Measurements from ENCODE around the gene OPTC.
"Not testable (repeated sequence)": the region's sequence is repeated elsewhere in the genome, so short reads cannot be mapped to it uniquely, and the experiment has no call there.

The OPTC gene

GRCh38 chr1:203463469-203464062 lies 30.4 kb upstream of the OPTC start:
- TF ChIP-seq, protein P1, sequence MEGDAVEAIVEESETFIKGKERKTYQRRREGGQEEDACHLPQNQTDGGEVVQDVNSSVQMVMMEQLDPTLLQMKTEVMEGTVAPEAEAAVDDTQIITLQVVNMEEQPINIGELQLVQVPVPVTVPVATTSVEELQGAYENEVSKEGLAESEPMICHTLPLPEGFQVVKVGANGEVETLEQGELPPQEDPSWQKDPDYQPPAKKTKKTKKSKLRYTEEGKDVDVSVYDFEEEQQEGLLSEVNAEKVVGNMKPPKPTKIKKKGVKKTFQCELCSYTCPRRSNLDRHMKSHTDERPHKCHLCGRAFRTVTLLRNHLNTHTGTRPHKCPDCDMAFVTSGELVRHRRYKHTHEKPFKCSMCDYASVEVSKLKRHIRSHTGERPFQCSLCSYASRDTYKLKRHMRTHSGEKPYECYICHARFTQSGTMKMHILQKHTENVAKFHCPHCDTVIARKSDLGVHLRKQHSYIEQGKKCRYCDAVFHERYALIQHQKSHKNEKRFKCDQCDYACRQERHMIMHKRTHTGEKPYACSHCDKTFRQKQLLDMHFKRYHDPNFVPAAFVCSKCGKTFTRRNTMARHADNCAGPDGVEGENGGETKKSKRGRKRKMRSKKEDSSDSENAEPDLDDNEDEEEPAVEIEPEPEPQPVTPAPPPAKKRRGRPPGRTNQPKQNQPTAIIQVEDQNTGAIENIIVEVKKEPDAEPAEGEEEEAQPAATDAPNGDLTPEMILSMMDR (IDR thresholded peaks at IDR 0.05), result no peak
- no peaks in the 10 kb centered on the region for H3K4me1 ChIP-seq
- H3K27me3 ChIP-seq (ENCODE audit: control insufficient read depth, insufficient read depth, low read length), result no peaks in the 10 kb centered on the region
- H3K27ac ChIP-seq, result no peak overlapping the region
- H3K9ac ChIP-seq, result no peak overlapping the region
- no peaks in the 10 kb centered on the region for H3K36me3 ChIP-seq (ENCODE audit: control insufficient read depth, insufficient read depth, low read length)
- no peaks in the 10 kb centered on the region for H3K79me2 ChIP-seq
- H3K4me3 ChIP-seq (ENCODE audit: low read depth, low read length), result no peak overlapping the region
- no peak overlapping the region for H3K4me2 ChIP-seq (ENCODE audit: low read length)
- no peak overlapping the region for H2AFZ ChIP-seq
- H3K9me3 ChIP-seq (ENCODE audit: control insufficient read depth, low read length), result no peaks in the 10 kb centered on the region

GRCh38 chr1:203464226-203464625 lies 29.7 kb upstream of the OPTC start:
- no peaks in the 10 kb centered on the region for H3K36me3 ChIP-seq (ENCODE audit: control insufficient read depth, insufficient read depth, low read length)
- TF ChIP-seq, protein P1 (IDR thresholded peaks at IDR 0.05), result no peak
- H3K4me2 ChIP-seq (ENCODE audit: low read length), result no peak overlapping the region
- no peaks in the 10 kb centered on the region for H3K27me3 ChIP-seq (ENCODE audit: control insufficient read depth, insufficient read depth, low read length)
- no peaks in the 10 kb centered on the region for H3K4me1 ChIP-seq
- no peak overlapping the region for H2AFZ ChIP-seq
- H3K27ac ChIP-seq, result no peak overlapping the region
- H3K4me3 ChIP-seq (ENCODE audit: low read depth, low read length), result no peak overlapping the region
- no peak overlapping the region for H3K9ac ChIP-seq
- H3K9me3 ChIP-seq (ENCODE audit: control insufficient read depth, low read length), result no peaks in the 10 kb centered on the region
- H3K79me2 ChIP-seq, result no peaks in the 10 kb centered on the region

GRCh38 chr1:203464743-203465142 lies 29.2 kb upstream of the OPTC start:
- H3K9ac ChIP-seq, result no peak overlapping the region
- no peak overlapping the region for H3K4me3 ChIP-seq (ENCODE audit: low read depth, low read length)
- no peak overlapping the region for H2AFZ ChIP-seq
- no peaks in the 10 kb centered on the region for H3K36me3 ChIP-seq (ENCODE audit: control insufficient read depth, insufficient read depth, low read length)
- H3K4me2 ChIP-seq (ENCODE audit: low read length), result no peak overlapping the region
- H3K9me3 ChIP-seq (ENCODE audit: control insufficient read depth, low read length), result no peaks in the 10 kb centered on the region
- no peaks in the 10 kb centered on the region for H3K27me3 ChIP-seq (ENCODE audit: control insufficient read depth, insufficient read depth, low read length)
- H3K79me2 ChIP-seq, result no peaks in the 10 kb centered on the region
- H3K4me1 ChIP-seq, result no peaks in the 10 kb centered on the region
- H3K27ac ChIP-seq, result no peak overlapping the region
- TF ChIP-seq, protein P1 (IDR thresholded peaks at IDR 0.05), result no peak

DNA sequence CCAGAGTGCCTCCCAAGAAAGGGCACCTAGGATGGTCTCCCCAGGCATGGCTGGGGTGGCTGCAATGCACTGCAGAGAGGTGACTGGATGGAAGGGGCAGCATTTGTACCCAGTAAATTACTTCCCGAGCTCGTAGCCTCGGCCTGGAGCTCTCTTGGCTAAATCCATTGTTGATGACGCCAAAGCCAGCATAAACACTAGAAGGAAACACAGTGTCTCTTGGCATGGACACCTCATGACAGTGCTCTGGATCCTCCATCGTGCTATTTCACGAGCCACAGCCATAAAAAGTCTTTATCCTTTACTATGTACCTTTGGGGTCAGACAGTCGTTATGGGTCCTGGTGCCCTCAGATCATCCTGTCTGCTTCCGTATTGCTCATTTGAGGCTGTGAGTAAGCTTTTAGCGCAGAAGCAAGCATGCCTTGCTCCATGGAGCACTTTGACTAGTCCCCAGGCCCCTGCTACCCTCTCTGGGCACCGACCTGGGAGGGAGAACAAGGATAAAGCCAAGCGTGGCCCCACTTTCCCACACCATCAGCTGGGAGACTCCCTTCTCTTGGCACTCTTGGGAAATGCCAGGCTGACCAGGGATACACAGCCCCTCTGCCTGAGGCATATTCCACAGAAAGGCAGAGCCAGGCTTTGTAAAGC lies 28.7 kb upstream of the OPTC start:
- no peak overlapping the region for H3K27ac ChIP-seq
- no peaks in the 10 kb centered on the region for H3K9me3 ChIP-seq (ENCODE audit: control insufficient read depth, low read length)
- no peak overlapping the region for H3K9ac ChIP-seq
- no peaks in the 10 kb centered on the region for H3K4me1 ChIP-seq
- TF ChIP-seq, protein P1 (IDR thresholded peaks at IDR 0.05), result no peak
- no peak overlapping the region for H3K4me3 ChIP-seq (ENCODE audit: low read depth, low read length)
- H3K79me2 ChIP-seq, result no peaks in the 10 kb centered on the region
- no peak overlapping the region for H3K4me2 ChIP-seq (ENCODE audit: low read length)
- no peaks in the 10 kb centered on the region for H3K36me3 ChIP-seq (ENCODE audit: control insufficient read depth, insufficient read depth, low read length)
- H2AFZ ChIP-seq, result no peak overlapping the region
- no peaks in the 10 kb centered on the region for H3K27me3 ChIP-seq (ENCODE audit: control insufficient read depth, insufficient read depth, low read length)

DNA sequence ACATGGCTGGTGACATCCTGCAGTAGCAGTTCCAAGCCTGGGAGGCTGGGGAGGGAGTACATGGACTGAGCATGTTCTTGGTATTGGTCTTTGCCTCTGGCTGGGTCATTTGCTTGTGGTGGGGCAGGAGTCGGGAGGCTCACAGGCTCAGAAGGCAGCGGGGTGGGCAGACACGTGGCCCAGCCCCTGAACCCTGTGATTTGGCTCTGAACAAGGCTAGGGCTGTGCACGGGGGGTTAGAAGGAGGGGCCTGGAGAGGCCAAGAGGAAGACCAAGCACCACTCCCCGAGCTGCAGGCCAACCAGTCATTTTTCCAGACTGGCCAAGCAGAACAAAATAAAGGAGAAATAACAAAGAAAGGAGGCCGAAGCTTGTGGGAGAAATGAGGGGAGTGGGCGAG lies 28.0 kb upstream of the OPTC start:
- no peaks in the 10 kb centered on the region for H3K27me3 ChIP-seq (ENCODE audit: control insufficient read depth, insufficient read depth, low read length)
- H3K36me3 ChIP-seq (ENCODE audit: control insufficient read depth, insufficient read depth, low read length), result no peaks in the 10 kb centered on the region
- peak overlapping the region; percentile 53 for H2AFZ ChIP-seq
- no peaks in the 10 kb centered on the region for H3K4me1 ChIP-seq
- no peak overlapping the region for H3K9ac ChIP-seq
- no peaks in the 10 kb centered on the region for H3K9me3 ChIP-seq (ENCODE audit: control insufficient read depth, low read length)
- H3K4me3 ChIP-seq (ENCODE audit: low read depth, low read length), result no peak overlapping the region
- no peak overlapping the region for H3K4me2 ChIP-seq (ENCODE audit: low read length)
- H3K79me2 ChIP-seq, result no peaks in the 10 kb centered on the region
- TF ChIP-seq, protein P1 (IDR thresholded peaks at IDR 0.05), result no peak
- H3K27ac ChIP-seq, result no peak overlapping the region

GRCh38 chr1:203466906-203467549 lies 26.9 kb upstream of the OPTC start:
- not testable (repeated sequence) for H3K4me2 ChIP-seq (ENCODE audit: low read length); H3K9ac ChIP-seq; H3K36me3 ChIP-seq (ENCODE audit: control insufficient read depth, insufficient read depth, low read length); H3K4me1 ChIP-seq; H3K27ac ChIP-seq; H3K79me2 ChIP-seq; H3K4me3 ChIP-seq (ENCODE audit: low read depth, low read length); H2AFZ ChIP-seq; H3K9me3 ChIP-seq (ENCODE audit: control insufficient read depth, low read length); H3K27me3 ChIP-seq (ENCODE audit: control insufficient read depth, insufficient read depth, low read length)
